ENCODE data around the gene KIF16B. TPM values are rescaled to one million over a fixed set of nuclear protein-coding genes. Genes with fewer than 3 reads are reported as not detected.

The KIF16B gene
- total and polyA plus RNA-seq, 4 donors = 5.9 to 20.3 (median 9.6) TPM

DNA sequence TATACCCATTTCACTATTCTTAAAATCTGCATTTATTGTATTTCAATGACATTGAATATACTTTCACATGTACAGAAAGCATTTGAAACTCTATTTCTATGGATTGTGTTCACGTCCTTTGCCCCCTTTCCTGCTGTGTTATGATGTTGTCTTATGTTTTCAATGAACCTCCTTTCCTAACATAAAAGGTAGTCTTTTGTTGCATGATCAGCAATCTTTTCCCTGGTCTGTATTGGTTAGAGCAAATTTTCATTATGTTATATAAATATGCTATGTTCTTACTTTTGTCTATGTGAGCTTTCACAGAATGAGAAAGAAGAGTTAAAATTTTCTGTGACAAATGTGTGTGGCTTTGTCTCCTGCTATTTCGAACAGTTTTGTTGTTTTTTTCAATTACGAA, 73.1 kb downstream of the KIF16B start:
- TF ChIP-seq CTCF (IDR thresholded peaks at IDR 0.05; ENCODE audit: control extremely low read depth, extremely low read depth) = no peak
- H3K9me3 ChIP-seq (ENCODE audit: control insufficient read depth in 4 of 4, insufficient read depth in 3 of 4, low read length in 3 of 4) = no peaks in the 10 kb centered on the region
- H3K9ac ChIP-seq (ENCODE audit: insufficient read depth in 1 of 2, low read length in 2 of 2) = no peak overlapping the region
- H3K36me3 ChIP-seq (ENCODE audit: control insufficient read depth in 4 of 4, insufficient read depth in 4 of 4, low read length in 4 of 4) = peaks cover 8 to 12% (median 9%) of the 10 kb centered on the region in 4 donors
- H3K27me3 ChIP-seq (ENCODE audit: control insufficient read depth in 3 of 3, insufficient read depth in 3 of 3, low read length in 2 of 3) = no peaks in the 10 kb centered on the region
- WGBS, 2 donors = 94 to 96% methylated on average over 3 of the region's 3 CpGs
- ATAC-seq (ENCODE audit: insufficient read depth, low FRiP score) = no peak
- no peak for DNase-seq
- H3K4me1 ChIP-seq (ENCODE audit: control insufficient read depth in 5 of 5, insufficient read depth in 5 of 5, low read length in 5 of 5) = no peaks in the 10 kb centered on the region
- H3K27ac ChIP-seq (ENCODE audit: low read depth in 1 of 2, low read length in 1 of 2) = no peak overlapping the region
- no peak overlapping the region for H3K4me3 ChIP-seq

GRCh38 chr20:16498526-16499253, 74.6 kb downstream of the KIF16B start:
- H3K36me3 ChIP-seq (ENCODE audit: control insufficient read depth in 4 of 4, insufficient read depth in 4 of 4, low read length in 4 of 4) = peaks cover 4 to 9% (median 6%) of the 10 kb centered on the region in 4 donors
- TF ChIP-seq CTCF (IDR thresholded peaks at IDR 0.05; ENCODE audit: control extremely low read depth, extremely low read depth) = no peak

DNA sequence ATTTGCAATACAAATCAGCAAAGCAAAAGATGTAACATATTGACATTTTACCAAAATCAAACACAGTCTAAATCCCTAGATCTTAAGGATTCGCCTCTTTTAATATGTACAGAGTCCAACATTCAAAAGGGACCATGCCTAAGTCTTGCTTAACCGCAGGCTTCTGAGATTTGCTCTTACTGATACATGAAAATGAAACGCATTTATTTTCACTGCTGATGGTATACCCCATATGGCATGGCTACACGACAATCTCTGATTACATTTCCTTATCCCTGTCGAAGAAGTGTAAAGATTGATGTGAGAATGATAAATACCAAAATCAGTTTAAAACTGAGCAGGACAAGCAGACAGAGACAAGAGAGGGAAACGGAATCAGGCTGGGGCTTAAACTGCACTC, 75.4 kb downstream of the KIF16B start:
- Histone ChIP-seq H3K27me3 (ENCODE audit: control insufficient read depth in 3 of 3, insufficient read depth in 3 of 3, low read length in 2 of 3) (no peaks in the 10 kb centered on the region), H3K9me3 (ENCODE audit: control insufficient read depth in 4 of 4, insufficient read depth in 3 of 4, low read length in 3 of 4) (no peaks in the 10 kb centered on the region), H3K4me1 (ENCODE audit: control insufficient read depth in 5 of 5, insufficient read depth in 5 of 5, low read length in 5 of 5) (no peaks in the 10 kb centered on the region), H3K4me3 (no peak overlapping the region), H3K27ac (ENCODE audit: low read depth in 1 of 2, low read length in 1 of 2) (no peak overlapping the region), H3K9ac (ENCODE audit: insufficient read depth in 1 of 2, low read length in 2 of 2) (no peak overlapping the region), H3K36me3 (ENCODE audit: control insufficient read depth in 4 of 4, insufficient read depth in 4 of 4, low read length in 4 of 4) (peaks cover 0 to 8% (median 5%) of the 10 kb centered on the region in 4 donors)
- ATAC-seq (ENCODE audit: insufficient read depth, low FRiP score) = no peak
- 92 to 93% methylated on average over 6 of the region's 6 CpGs for WGBS, 2 donors
- no peak for TF ChIP-seq CTCF (IDR thresholded peaks at IDR 0.05; ENCODE audit: control extremely low read depth, extremely low read depth)
- DNase-seq = no peak

More at GRCh38 chr20:16498526-16499253, 74.6 kb downstream of the KIF16B start:
- H3K4me1 ChIP-seq (ENCODE audit: control insufficient read depth in 5 of 5, insufficient read depth in 5 of 5, low read length in 5 of 5) = no peaks in the 10 kb centered on the region
- H3K9ac ChIP-seq (ENCODE audit: insufficient read depth in 1 of 2, low read length in 2 of 2) = no peak overlapping the region
- WGBS, 2 donors = 91 to 96% methylated on average over 10 of the region's 10 CpGs
- ATAC-seq (ENCODE audit: insufficient read depth, low FRiP score) (no peak), DNase-seq (no peak)
- H3K9me3 ChIP-seq (ENCODE audit: control insufficient read depth in 4 of 4, insufficient read depth in 3 of 4, low read length in 3 of 4) = no peaks in the 10 kb centered on the region
- H3K4me3 ChIP-seq = no peak overlapping the region
- no peaks in the 10 kb centered on the region for H3K27me3 ChIP-seq (ENCODE audit: control insufficient read depth in 3 of 3, insufficient read depth in 3 of 3, low read length in 2 of 3)
- H3K27ac ChIP-seq (ENCODE audit: low read depth in 1 of 2, low read length in 1 of 2) = no peak overlapping the region
